OCI-LY3 (cell line): ENCODE data around the gene GRID1.

Experiments used
- H2AFZ ChIP-seq: fragments of 200-600, 300-600 bp; shearing (Covaris generic); 2 replicates; pipeline ENCODE4 v1.6.0; 2014; ENCODE audit warnings: antibody characterized with exemption, low read depth, low read length
- H3K27ac ChIP-seq: fragments of 200-600, 300-600 bp; sonication (generic); 2 replicates; pipeline ENCODE4 v1.5.1; 2014; ENCODE audit warnings: mild to moderate bottlenecking, low read length, moderate library complexity, mixed read lengths
- H3K27me3 ChIP-seq: fragments of 200-600, 300-600 bp; sonication (generic); 2 replicates; pipeline ENCODE4 v1.6.1; 2014; ENCODE audit warnings: low read depth, low read length, mixed read lengths
- H3K36me3 ChIP-seq: fragments of 200-600, 300-600 bp; sonication (generic); replicated peaks from 2 replicates; pipeline ENCODE3; 2014; ENCODE audit warnings: low read depth, low read length, mixed read lengths
- H3K4me1 ChIP-seq: fragments of 300-600, 200-600 bp; sonication (generic); 2 replicates; pipeline ENCODE4 v1.6.1; 2014; ENCODE audit warnings: low read length, mixed read lengths
- H3K4me2 ChIP-seq: fragments of 200-600, 300-600 bp; sonication (generic); 2 replicates; pipeline ENCODE4 v1.6.1; 2014; ENCODE audit warnings: low read length, mixed read lengths
- H3K4me3 ChIP-seq: fragments of 300-600, 200-600 bp; sonication (generic); 2 replicates; pipeline ENCODE4 v1.5.1; 2014; ENCODE audit warnings: antibody characterized with exemption, mild to moderate bottlenecking, low read length, moderate library complexity
- H3K79me2 ChIP-seq: fragments of 300-600, 200-600 bp; shearing (Covaris generic); 2 replicates; pipeline ENCODE4 v1.6.1; 2014; ENCODE audit warnings: mild to moderate bottlenecking, low read length, mixed read lengths
- H3K9ac ChIP-seq: fragments of 300-600, 200-600 bp; shearing (Covaris generic); 2 replicates; pipeline ENCODE4 v1.6.0; 2014; ENCODE audit warnings: mild to moderate bottlenecking, low read length, moderate library complexity
- H3K9me3 ChIP-seq: fragments of 200-600, 300-600 bp; shearing (Covaris generic); 2 replicates; pipeline ENCODE4 v1.6.1; 2014; ENCODE audit warnings: low read length, mixed read lengths; ENCODE audit not compliant: insufficient read depth
- H4K20me1 ChIP-seq: fragments of 200-600, 300-600 bp; sonication (generic); 2 replicates; pipeline ENCODE4 v1.6.1; 2016; ENCODE audit warnings: low read length, mixed read lengths; ENCODE audit not compliant: insufficient read depth
- EZH2phosphoT487 ChIP-seq: fragments of 200-600 bp; shearing (Covaris generic); IDR thresholded peaks from 2 replicates; pipeline ENCODE4 v1.6.1; 2018; ENCODE audit warnings: antibody characterized with exemption, mixed run types, low read depth
- TF ChIP-seq, protein P1 (sequence below): fragments of 200-600, 300-600 bp; sonication (generic); IDR thresholded peaks from 2 replicates; pipeline ENCODE4 v1.5.1; 2014; ENCODE audit warnings: antibody characterized with exemption, low read length, low read depth

GRID1 gene

GRCh38 chr10:85851325-85851724 is 515.3 kb downstream of the GRID1 start:
- TF ChIP-seq, protein P1, sequence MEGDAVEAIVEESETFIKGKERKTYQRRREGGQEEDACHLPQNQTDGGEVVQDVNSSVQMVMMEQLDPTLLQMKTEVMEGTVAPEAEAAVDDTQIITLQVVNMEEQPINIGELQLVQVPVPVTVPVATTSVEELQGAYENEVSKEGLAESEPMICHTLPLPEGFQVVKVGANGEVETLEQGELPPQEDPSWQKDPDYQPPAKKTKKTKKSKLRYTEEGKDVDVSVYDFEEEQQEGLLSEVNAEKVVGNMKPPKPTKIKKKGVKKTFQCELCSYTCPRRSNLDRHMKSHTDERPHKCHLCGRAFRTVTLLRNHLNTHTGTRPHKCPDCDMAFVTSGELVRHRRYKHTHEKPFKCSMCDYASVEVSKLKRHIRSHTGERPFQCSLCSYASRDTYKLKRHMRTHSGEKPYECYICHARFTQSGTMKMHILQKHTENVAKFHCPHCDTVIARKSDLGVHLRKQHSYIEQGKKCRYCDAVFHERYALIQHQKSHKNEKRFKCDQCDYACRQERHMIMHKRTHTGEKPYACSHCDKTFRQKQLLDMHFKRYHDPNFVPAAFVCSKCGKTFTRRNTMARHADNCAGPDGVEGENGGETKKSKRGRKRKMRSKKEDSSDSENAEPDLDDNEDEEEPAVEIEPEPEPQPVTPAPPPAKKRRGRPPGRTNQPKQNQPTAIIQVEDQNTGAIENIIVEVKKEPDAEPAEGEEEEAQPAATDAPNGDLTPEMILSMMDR = no peak
- no peak for TF ChIP-seq EZH2phosphoT487
- Histone ChIP-seq H2AFZ (no peak overlapping the region), H3K4me2 (no peak overlapping the region), H3K4me3 (no peak overlapping the region), H3K27ac (no peak overlapping the region), H3K9ac (no peak overlapping the region), H3K27me3 (no peaks in the 10 kb centered on the region), H3K36me3 (no peaks in the 10 kb centered on the region), H4K20me1 (no peaks in the 10 kb centered on the region), H3K4me1 (no peaks in the 10 kb centered on the region), H3K79me2 (no peaks in the 10 kb centered on the region), H3K9me3 (no peaks in the 10 kb centered on the region)

DNA sequence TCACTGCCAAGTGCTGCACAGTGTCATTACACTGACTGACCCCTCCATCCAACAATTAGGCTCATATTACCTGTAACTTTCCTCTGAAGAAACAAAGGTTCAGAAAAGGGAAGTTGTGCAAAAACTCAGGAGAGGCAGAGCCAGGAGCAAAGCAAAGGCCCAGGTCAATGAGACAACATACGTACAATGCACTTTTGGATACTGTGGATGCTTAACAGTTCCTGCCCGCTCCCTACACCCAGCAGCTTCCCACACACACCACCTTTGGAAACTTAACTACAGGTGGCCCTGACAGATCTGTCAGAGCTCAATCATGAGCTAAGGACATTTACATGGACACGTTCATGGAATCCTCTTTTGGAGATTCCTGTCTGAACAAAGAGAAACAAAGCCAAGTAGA is 515.9 kb downstream of the GRID1 start:
- no peaks in the 10 kb centered on the region for H3K36me3 ChIP-seq
- no peak overlapping the region for H3K27ac ChIP-seq
- no peak overlapping the region for H3K9ac ChIP-seq
- H4K20me1 ChIP-seq = no peaks in the 10 kb centered on the region
- H2AFZ ChIP-seq = no peak overlapping the region
- no peaks in the 10 kb centered on the region for H3K79me2 ChIP-seq
- TF ChIP-seq, protein P1 = no peak
- no peak for TF ChIP-seq EZH2phosphoT487
- no peak overlapping the region for H3K4me3 ChIP-seq
- H3K27me3 ChIP-seq = no peaks in the 10 kb centered on the region
- H3K9me3 ChIP-seq = no peaks in the 10 kb centered on the region
- H3K4me1 ChIP-seq = no peaks in the 10 kb centered on the region
- no peak overlapping the region for H3K4me2 ChIP-seq

GRCh38 chr10:85849315-85849714 is 517.3 kb downstream of the GRID1 start:
- no peak overlapping the region for H3K27ac ChIP-seq
- H3K4me2 ChIP-seq = no peak overlapping the region
- H3K9ac ChIP-seq = no peak overlapping the region
- TF ChIP-seq, protein P1 = no peak
- TF ChIP-seq EZH2phosphoT487 = no peak
- no peaks in the 10 kb centered on the region for H3K36me3 ChIP-seq
- H3K9me3 ChIP-seq = no peaks in the 10 kb centered on the region
- H4K20me1 ChIP-seq = no peaks in the 10 kb centered on the region
- H3K79me2 ChIP-seq = no peaks in the 10 kb centered on the region
- no peak overlapping the region for H2AFZ ChIP-seq
- no peaks in the 10 kb centered on the region for H3K4me1 ChIP-seq
- no peak overlapping the region for H3K4me3 ChIP-seq
- H3K27me3 ChIP-seq = no peaks in the 10 kb centered on the region

DNA sequence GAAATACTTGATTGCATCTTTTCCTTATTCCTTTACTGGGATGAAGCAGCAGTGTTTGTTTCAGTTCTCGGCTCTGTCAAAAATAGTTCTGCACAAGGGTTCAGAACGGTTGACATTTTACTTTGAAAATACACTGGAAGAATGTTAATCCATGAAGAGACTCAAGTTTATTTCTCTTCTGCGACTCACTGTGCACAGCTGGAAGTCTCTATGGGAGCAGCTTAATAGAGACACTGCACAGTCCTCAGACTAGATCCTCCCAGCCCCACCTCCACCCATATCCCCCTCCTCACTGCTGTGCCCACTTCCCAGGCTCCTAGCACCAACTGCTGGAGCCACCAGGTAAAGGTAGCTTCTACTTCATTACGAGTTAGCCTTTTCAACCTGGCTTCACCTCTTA is 517.8 kb downstream of the GRID1 start:
- Histone ChIP-seq H3K27ac (no peak overlapping the region), H3K9me3 (no peaks in the 10 kb centered on the region), H2AFZ (no peak overlapping the region), H3K36me3 (no peaks in the 10 kb centered on the region), H3K27me3 (no peaks in the 10 kb centered on the region), H3K4me3 (no peak overlapping the region), H3K9ac (no peak overlapping the region), H3K4me1 (no peaks in the 10 kb centered on the region), H3K4me2 (no peak overlapping the region), H4K20me1 (no peaks in the 10 kb centered on the region), H3K79me2 (no peaks in the 10 kb centered on the region)
- no peak for TF ChIP-seq EZH2phosphoT487
- TF ChIP-seq, protein P1 = no peak
